Endodermal cell (in vitro differentiated cells): Measurements from ENCODE around the gene ALG14. TPM values are rescaled to one million over a fixed set of nuclear protein-coding genes. Genes with fewer than 3 reads are reported as not detected.
A peak's percentile ranks its signal among the peaks of the same experiment; 100 is the strongest.

Experiments
- DNase-seq: peaks from one replicate; pipeline ENCODE4 v3.0.0-alpha.2; 2017
- H3K27ac ChIP-seq: 2 replicates; pipeline ENCODE4 v1.5.1; 2013; ENCODE audit warnings: mild to moderate bottlenecking, low read depth, low read length, moderate library complexity
- H3K27me3 ChIP-seq: 2 replicates; pipeline ENCODE4 v1.6.1; 2013; ENCODE audit warnings: mild to moderate bottlenecking, low read length, moderate library complexity; ENCODE audit not compliant: insufficient read depth, control insufficient read depth, poor library complexity, severe bottlenecking
- H3K36me3 ChIP-seq: 2 replicates; pipeline ENCODE4 v1.7.0; 2013; ENCODE audit warnings: mild to moderate bottlenecking, low read length, moderate library complexity; ENCODE audit not compliant: control insufficient read depth, insufficient read depth
- H3K4me1 ChIP-seq: one replicate; pipeline ENCODE4 v1.7.0; 2013; ENCODE audit warnings: low read length; ENCODE audit not compliant: control insufficient read depth, insufficient read depth
- H3K4me3 ChIP-seq: 2 replicates; pipeline ENCODE4 v1.5.1; 2013; ENCODE audit warnings: mild to moderate bottlenecking, low read length, moderate library complexity
- H3K9ac ChIP-seq: 2 replicates; pipeline ENCODE4 v1.6.1; 2013; ENCODE audit warnings: mild to moderate bottlenecking, low read length, moderate library complexity; ENCODE audit not compliant: poor library complexity, severe bottlenecking; ENCODE audit errors: extremely low read depth
- H3K9me3 ChIP-seq: 2 replicates; pipeline ENCODE4 v1.6.1; 2013; ENCODE audit warnings: mild to moderate bottlenecking, low read length, moderate library complexity; ENCODE audit not compliant: control insufficient read depth
- H3K27ac Mint-ChIP-seq: 2 replicates; pipeline ENCODE4 v1.8.0; 2020; ENCODE audit warnings: mixed read lengths
- H3K27me3 Mint-ChIP-seq: 2 replicates; pipeline ENCODE4 v1.8.0; 2021; ENCODE audit warnings: mild to moderate bottlenecking, mixed read lengths; ENCODE audit not compliant: insufficient read depth
- H3K36me3 Mint-ChIP-seq: 2 replicates; pipeline ENCODE4 v1.8.0; 2020; ENCODE audit warnings: low read depth, mixed read lengths
- H3K4me1 Mint-ChIP-seq: 2 replicates; pipeline ENCODE4 v1.8.0; 2020; ENCODE audit warnings: mixed read lengths
- H3K4me3 Mint-ChIP-seq: 2 replicates; pipeline ENCODE4 v1.8.0; 2020; ENCODE audit warnings: mild to moderate bottlenecking, moderate library complexity, mixed read lengths
- H3K9me3 Mint-ChIP-seq: 2 replicates; pipeline ENCODE4 v1.8.0; 2020; ENCODE audit warnings: mild to moderate bottlenecking, mixed read lengths
- CTCF ChIP-seq: fragments of 200-600 bp; sonication (generic); conservative IDR thresholded peaks from 2 replicates; pipeline ENCODE4 v1.5.0; 2021; ENCODE audit warnings: antibody characterized with exemption, mild to moderate bottlenecking
- WGBS, 2 experiments: methylation state at CpG; one replicate each; pipeline versions ENCODE4 v1.1.5 to v1.1.7; 2013; ENCODE audit warnings: missing lambda C conversion rate in 2 of 2, mixed read lengths in 1 of 2; ENCODE audit not compliant: insufficient coverage in 1 of 2, insufficient read length in 1 of 2; 5-methylcytosine and 5-hydroxymethylcytosine counted together
- total RNA-seq, 2 donors: library from RNA; stranded (reverse); fragmentation: NEBNext Ultra II Directional in 1 of 2; extraction: Animal tissue kit (Norgen Biotek cat#: 25700) in 1 of 2; gene quantifications; 2 replicates in 1 of 2; 3 replicates in 1 of 2; pipeline ENCODE4 v1.2.1, GENCODE V29; 2021

The ALG14 gene
- total RNA-seq, 2 donors from 2014 or later, result 5.9 to 7.0 TPM

- H3K4me1 ChIP-seq, result peaks cover 4% of the 10 kb centered on the region
- peak overlapping the region; percentile 1 for H3K4me3 Mint-ChIP-seq
- peaks cover 47% of the 10 kb centered on the region for H3K4me1 Mint-ChIP-seq
- H3K9me3 Mint-ChIP-seq, result no peaks in the 10 kb centered on the region
- no peaks in the 10 kb centered on the region for H3K27me3 ChIP-seq
- H3K27ac Mint-ChIP-seq, result peak overlapping the region; percentile 74
- H3K27me3 Mint-ChIP-seq, result no peaks in the 10 kb centered on the region
- no peak overlapping the region for H3K27ac ChIP-seq
- no peak overlapping the region for H3K9ac ChIP-seq
- no peak for TF ChIP-seq CTCF
- H3K9me3 ChIP-seq, result peaks cover 8% of the 10 kb centered on the region
- peak overlapping the region; percentile 11 for H3K4me3 ChIP-seq
- 65 to 86% methylated on average over 5 to 6 of the region's 6 CpGs for WGBS, 2 experiments
- peak; percentile 57 for DNase-seq
- H3K36me3 ChIP-seq, result peaks cover 11% of the 10 kb centered on the region
- H3K36me3 Mint-ChIP-seq, result peaks cover 17% of the 10 kb centered on the region
Measured at GRCh38 chr1:95068956-95069709, 3.6 kb downstream of the ALG14 start.

GRCh38 chr1:95067568-95067967, 5.2 kb downstream of the ALG14 start:
- no peaks in the 10 kb centered on the region for H3K27me3 ChIP-seq
- H3K4me3 ChIP-seq, result peak overlapping the region; percentile 33
- H3K4me1 ChIP-seq, result peaks cover 4% of the 10 kb centered on the region
- peaks cover 16% of the 10 kb centered on the region for H3K9me3 ChIP-seq
- no peak overlapping the region for H3K9ac ChIP-seq
- H3K36me3 ChIP-seq, result peaks cover 20% of the 10 kb centered on the region
- Mint-ChIP-seq H3K4me3 (no peak overlapping the region), H3K36me3 (peaks cover 33% of the 10 kb centered on the region), H3K4me1 (peaks cover 47% of the 10 kb centered on the region), H3K9me3 (peaks cover 5% of the 10 kb centered on the region), H3K27me3 (no peaks in the 10 kb centered on the region), H3K27ac (no peak overlapping the region)
- 79 to 82% methylated on average over 5 of the region's 5 CpGs for WGBS, 2 experiments
- TF ChIP-seq CTCF, result no peak
- DNase-seq, result no peak
- no peak overlapping the region for H3K27ac ChIP-seq

- H3K4me3 ChIP-seq, result no peak overlapping the region
- DNase-seq, result no peak
- no peak overlapping the region for H3K4me3 Mint-ChIP-seq
- H3K4me1 ChIP-seq, result peaks cover 4% of the 10 kb centered on the region
- H3K36me3 Mint-ChIP-seq, result peaks cover 37% of the 10 kb centered on the region
- H3K27ac ChIP-seq, result no peak overlapping the region
- peaks cover 5% of the 10 kb centered on the region for H3K9me3 Mint-ChIP-seq
- peaks cover 24% of the 10 kb centered on the region for H3K36me3 ChIP-seq
- no peaks in the 10 kb centered on the region for H3K27me3 ChIP-seq
- no peak for TF ChIP-seq CTCF
- no peak overlapping the region for H3K27ac Mint-ChIP-seq
- peaks cover 45% of the 10 kb centered on the region for H3K4me1 Mint-ChIP-seq
- H3K9ac ChIP-seq, result no peak overlapping the region
- peaks cover 16% of the 10 kb centered on the region for H3K9me3 ChIP-seq
- 94% methylated on average over 2 of the region's 2 CpGs; no CpG with 5 or more reads in 1 of the 2 experiments for WGBS, 2 experiments
- no peaks in the 10 kb centered on the region for H3K27me3 Mint-ChIP-seq
Measured at GRCh38 chr1:95067062-95067461, 5.7 kb downstream of the ALG14 start.
